ENCODE data around the gene LMOD3. TPM values are rescaled to one million over a fixed set of nuclear protein-coding genes. Genes with fewer than 3 reads are reported as not detected.

Gene LMOD3
- total and polyA plus RNA-seq, 2 donors (not counting 3 experiments of a cell fraction or from before 2014, with no cell fraction given) = not detected

DNA sequence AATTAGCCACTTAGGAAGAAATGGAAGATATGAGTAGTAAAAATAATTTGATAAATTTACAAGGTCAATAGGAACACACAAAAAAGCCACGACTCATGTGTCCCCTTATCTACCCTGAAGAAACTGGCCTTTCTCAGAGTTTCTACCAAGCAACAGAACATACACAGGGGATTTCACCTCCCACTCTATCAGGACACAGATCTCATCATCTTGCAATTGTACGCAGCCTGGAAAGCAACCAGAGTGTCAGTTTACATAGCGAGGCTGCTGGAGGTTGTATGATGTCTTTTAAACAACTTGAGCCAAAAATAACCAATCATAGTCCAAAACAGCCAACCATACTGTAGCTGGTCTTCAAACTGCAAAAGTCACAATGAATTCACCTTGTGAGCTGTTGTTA lies 19.7 kb upstream of the LMOD3 start:
- Histone ChIP-seq H3K4me2 (ENCODE audit: insufficient read depth, low read length) (no peak overlapping the region), H3K36me3 (ENCODE audit: control insufficient read depth in 2 of 2, extremely low read depth in 1 of 2, insufficient read depth in 2 of 2, low read length in 2 of 2) (no peaks in the 10 kb centered on the region), H3K9me3 (replicated peaks; ENCODE audit: control insufficient read depth, insufficient read depth, low read length) (no peaks in the 10 kb centered on the region), H2AFZ (ENCODE audit: low read depth, low read length) (no peak overlapping the region), H3K4me1 (ENCODE audit: control insufficient read depth, extremely low read depth, insufficient read depth, low read length) (no peaks in the 10 kb centered on the region), H3K79me2 (ENCODE audit: control insufficient read depth, insufficient read depth, low read length) (no peaks in the 10 kb centered on the region), H3K9me1 (replicated peaks; ENCODE audit: control insufficient read depth, extremely low read depth, insufficient read depth, low read length) (no peaks in the 10 kb centered on the region), H4K20me1 (replicated peaks; ENCODE audit: control insufficient read depth, extremely low read depth, insufficient read depth, low read length) (no peaks in the 10 kb centered on the region), H3K9ac (replicated peaks; ENCODE audit: extremely low read depth, insufficient read depth, low read length) (no peak overlapping the region), H3K27me3 (ENCODE audit: control insufficient read depth in 2 of 2, insufficient read depth in 2 of 2, low read length in 2 of 2) (no peaks in the 10 kb centered on the region), H3K4me3 (replicated peaks in 1 of 3; ENCODE audit: insufficient read depth in 1 of 3, low read depth in 1 of 3, low read length in 3 of 3) (no peak overlapping the region), H3K27ac (ENCODE audit: insufficient read depth, low read depth, low read length) (no peak overlapping the region)
- FAIRE-seq (no peak), DNase-seq (ENCODE audit: low read depth, low spot score) (no peak)
- ChIA-PET CTCF (no interaction called here), POLR2A (no interaction called here)
- no TSS peak for BruUV-seq (replicated peaks)
- dilution Hi-C loops (cut with MboI; ENCODE audit: extremely low pct_ligation_motif_present, low sequenced_read_pairs) = no loop called here
- TF ChIP-seq GATA2 (IDR thresholded peaks at IDR 0.05; ENCODE audit: insufficient read depth, insufficient read length, low read depth, low read length) = no peak
- no peak for TF ChIP-seq JUN (IDR thresholded peaks at IDR 0.05; ENCODE audit: borderline replicate concordance, insufficient read depth, insufficient read length, low read depth)
- no peak for TF ChIP-seq FOS (IDR thresholded peaks at IDR 0.05; ENCODE audit: borderline replicate concordance, insufficient read depth, low read length)
- no peak for TF ChIP-seq MYC (IDR thresholded peaks at IDR 0.05; ENCODE audit: low read depth, low read length)
- TF ChIP-seq POLR2AphosphoS5 (IDR thresholded peaks at IDR 0.05; ENCODE audit: insufficient read depth, low read depth, low read length) = no peak
- intact Hi-C loops (cut with micrococcal nuclease) = no loop called here

DNA sequence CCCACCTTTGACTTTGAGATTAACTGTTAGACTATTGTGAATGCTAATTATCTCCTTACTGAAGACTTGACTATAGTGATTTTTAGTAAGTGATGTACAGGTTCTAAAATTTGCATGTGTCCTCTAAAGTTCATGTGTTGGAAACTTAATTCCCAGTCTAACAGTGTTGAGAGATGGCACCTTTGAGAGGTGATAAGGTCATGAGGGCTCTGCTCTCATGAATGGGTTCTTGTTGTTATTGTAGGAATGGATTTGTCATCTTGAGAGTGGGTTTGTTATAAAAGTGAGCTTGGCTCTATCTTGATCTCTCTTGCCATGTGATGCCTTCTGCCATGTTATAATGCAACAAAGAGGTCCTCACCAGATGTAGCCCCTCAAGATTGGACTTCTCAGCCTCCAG lies 18.9 kb upstream of the LMOD3 start:
- no peak for FAIRE-seq
- H3K4me3 ChIP-seq (replicated peaks in 1 of 3; ENCODE audit: insufficient read depth in 1 of 3, low read depth in 1 of 3, low read length in 3 of 3) = no peak overlapping the region
- POLR2A ChIA-PET = no interaction called here
- H3K27me3 ChIP-seq (ENCODE audit: control insufficient read depth in 2 of 2, insufficient read depth in 2 of 2, low read length in 2 of 2) = no peaks in the 10 kb centered on the region
- H3K79me2 ChIP-seq (ENCODE audit: control insufficient read depth, insufficient read depth, low read length) = no peaks in the 10 kb centered on the region
- dilution Hi-C loops (cut with MboI; ENCODE audit: extremely low pct_ligation_motif_present, low sequenced_read_pairs) = no loop called here
- intact Hi-C loops (cut with micrococcal nuclease) = no loop called here
- no peaks in the 10 kb centered on the region for H3K9me3 ChIP-seq (replicated peaks; ENCODE audit: control insufficient read depth, insufficient read depth, low read length)
- DNase-seq (ENCODE audit: low read depth, low spot score) = no peak
- H3K4me2 ChIP-seq (ENCODE audit: insufficient read depth, low read length) = no peak overlapping the region
- no peaks in the 10 kb centered on the region for H3K36me3 ChIP-seq (ENCODE audit: control insufficient read depth in 2 of 2, extremely low read depth in 1 of 2, insufficient read depth in 2 of 2, low read length in 2 of 2)
- BruUV-seq (replicated peaks) = no TSS peak
- H3K9me1 ChIP-seq (replicated peaks; ENCODE audit: control insufficient read depth, extremely low read depth, insufficient read depth, low read length) = no peaks in the 10 kb centered on the region
- H3K4me1 ChIP-seq (ENCODE audit: control insufficient read depth, extremely low read depth, insufficient read depth, low read length) = no peaks in the 10 kb centered on the region
- no peak for TF ChIP-seq FOS (IDR thresholded peaks at IDR 0.05; ENCODE audit: borderline replicate concordance, insufficient read depth, low read length)
- TF ChIP-seq EZH2 (IDR thresholded peaks at IDR 0.05; ENCODE audit: borderline replicate concordance, low read depth, low read length, severe bottlenecking) = no peak
- TF ChIP-seq MYC (IDR thresholded peaks at IDR 0.05; ENCODE audit: low read depth, low read length) = no peak
- TF ChIP-seq, protein P1, sequence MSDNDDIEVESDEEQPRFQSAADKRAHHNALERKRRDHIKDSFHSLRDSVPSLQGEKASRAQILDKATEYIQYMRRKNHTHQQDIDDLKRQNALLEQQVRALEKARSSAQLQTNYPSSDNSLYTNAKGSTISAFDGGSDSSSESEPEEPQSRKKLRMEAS (IDR thresholded peaks at IDR 0.05; ENCODE audit: insufficient read depth, insufficient read length) = no peak
- TF ChIP-seq POLR2AphosphoS5 (IDR thresholded peaks at IDR 0.05; ENCODE audit: insufficient read depth, low read depth, low read length) = no peak
- no peak for TF ChIP-seq CTCF (IDR thresholded peaks at IDR 0.05; ENCODE audit: extremely low read depth in 1 of 2, insufficient read depth in 1 of 2, low read depth in 1 of 2, low read length in 2 of 2)
- CTCF ChIA-PET = no interaction called here
- H4K20me1 ChIP-seq (replicated peaks; ENCODE audit: control insufficient read depth, extremely low read depth, insufficient read depth, low read length) = no peaks in the 10 kb centered on the region
- H3K9ac ChIP-seq (replicated peaks; ENCODE audit: extremely low read depth, insufficient read depth, low read length) = no peak overlapping the region
- H3K27ac ChIP-seq (ENCODE audit: insufficient read depth, low read depth, low read length) = no peak overlapping the region
- no peak overlapping the region for H2AFZ ChIP-seq (ENCODE audit: low read depth, low read length)

All from endothelial cell of umbilical vein (primary cell).